H1 (cell line): ENCODE results near the gene CAMKMT. TPM values are rescaled to one million over a fixed set of nuclear protein-coding genes. Genes with fewer than 3 reads are reported as not detected.

ENCODE experiments used
- CTCF ChIA-PET: fragments of 300-600 bp; sonication (Branson Sonifier 250); formaldehyde crosslinking; loops from one replicate; lab custom pipeline; 2021; ENCODE audit not compliant: partially characterized antibody; lab: Charles Lee
- POLR2A ChIA-PET: fragments of 300-600 bp; sonication (Branson Sonifier 250); formaldehyde crosslinking; loops from one replicate; lab custom pipeline; 2021; ENCODE audit warnings: inconsistent platforms; ENCODE audit not compliant: partially characterized antibody; lab: Charles Lee
- DNase-seq, 2 experiments: peaks; one replicate each; pipeline versions ENCODE4 v3.0.0 to v3.0.0-alpha.2; 2010 to 2022; ENCODE audit warnings: low spot score in 2 of 2, low read depth in 1 of 2, mixed read lengths in 1 of 2
- FAIRE-seq: peaks from 2 replicates; lab custom pipeline; 2011; peaks lifted over from hg19 to GRCh38; lab: Jason Lieb, UNC
- H2AFZ ChIP-seq: 2 replicates; pipeline ENCODE4 v1.8.1; 2012; ENCODE audit warnings: low read length, inconsistent platforms
- H2AK5ac ChIP-seq: 2 replicates; pipeline ENCODE4 v1.6.1; 2013; ENCODE audit warnings: low read depth, low read length
- H2BK120ac ChIP-seq: replicated peaks from 2 replicates; pipeline ENCODE3; 2013; ENCODE audit warnings: low read depth, low read length, inconsistent platforms
- H2BK12ac ChIP-seq: 2 replicates; pipeline ENCODE4 v1.6.1; 2013; ENCODE audit warnings: low read depth, low read length
- H2BK15ac ChIP-seq: 2 replicates; pipeline ENCODE4 v1.6.1; 2013; ENCODE audit warnings: low read length
- H2BK20ac ChIP-seq: 2 replicates; pipeline ENCODE4 v1.6.1; 2013; ENCODE audit warnings: low read length
- H2BK5ac ChIP-seq: 2 replicates; pipeline ENCODE4 v1.6.1; 2013; ENCODE audit warnings: low read depth, low read length
- H3K14ac ChIP-seq: 2 replicates; pipeline ENCODE4 v1.6.1; 2013; ENCODE audit warnings: inconsistent platforms; ENCODE audit not compliant: insufficient read length
- H3K18ac ChIP-seq: 2 replicates; pipeline ENCODE4 v1.6.1; 2013; ENCODE audit warnings: low read length; ENCODE audit errors: extremely low read depth
- H3K23ac ChIP-seq: 2 replicates; pipeline ENCODE4 v1.6.1; 2013; ENCODE audit warnings: inconsistent platforms; ENCODE audit not compliant: insufficient read length
- H3K23me2 ChIP-seq: 2 replicates; pipeline ENCODE4 v1.6.1; 2013; ENCODE audit warnings: low read depth, low read length
- H3K27ac ChIP-seq: 2 replicates; pipeline ENCODE4 v1.6.1; 2011; ENCODE audit warnings: low read depth, low read length, inconsistent platforms
- H3K27me3 ChIP-seq, 4 experiments: replicated peaks in 1 of 4; 1 replicate in 1 of 4; 2 replicates in 3 of 4; pipeline versions ENCODE4 v1.6.1 to v1.8.1; 2011 to 2013; ENCODE audit warnings: low read length in 3 of 4, mild to moderate bottlenecking in 3 of 4, inconsistent platforms in 2 of 4, mixed read lengths in 2 of 4, moderate library complexity in 1 of 4; ENCODE audit not compliant: control insufficient read depth in 3 of 4, insufficient read depth in 3 of 4; ENCODE audit errors: extremely low read depth in 1 of 4
- H3K36me3 ChIP-seq, 4 experiments: 2 replicates each; pipeline versions ENCODE4 v1.6.1 to v1.8.1; 2011 to 2013; ENCODE audit warnings: mild to moderate bottlenecking in 4 of 4, low read length in 3 of 4, moderate library complexity in 2 of 4, control low read depth in 1 of 4, inconsistent platforms in 1 of 4; ENCODE audit not compliant: insufficient read depth in 4 of 4, control insufficient read depth in 2 of 4
- H3K4ac ChIP-seq: replicated peaks from 2 replicates; pipeline ENCODE3; 2013; ENCODE audit warnings: low read length, low read depth, mixed read lengths, inconsistent platforms; ENCODE audit not compliant: insufficient read length
- H3K4me1 ChIP-seq, 4 experiments: replicated peaks in 1 of 4; 1 replicate in 1 of 4; 2 replicates in 3 of 4; pipeline versions ENCODE4 v1.6.1 to v1.8.1; 2011 to 2013; ENCODE audit warnings: low read length in 3 of 4, inconsistent platforms in 2 of 4, mixed read lengths in 1 of 4; ENCODE audit not compliant: insufficient read depth in 4 of 4, control insufficient read depth in 3 of 4
- H3K4me2 ChIP-seq, 2 experiments: 2 replicates each; pipeline versions ENCODE4 v1.6.1 to v1.8.1; 2011 to 2013; ENCODE audit warnings: low read depth in 2 of 2, low read length in 2 of 2, control low read depth in 1 of 2, inconsistent platforms in 1 of 2, mild to moderate bottlenecking in 1 of 2; ENCODE audit not compliant: insufficient read depth in 1 of 2
- H3K4me3 ChIP-seq, 4 experiments: fragments of 200-600, 300-600 bp in 1 of 4; sonication (generic), shearing (Covaris generic), sonication (Bioruptor Twin) in 1 of 4; 2 replicates each; pipeline versions ENCODE4 v1.5.1 to v1.8.1; 2011 to 2016; ENCODE audit warnings: low read length in 4 of 4, low read depth in 3 of 4, control low read depth in 2 of 4, inconsistent platforms in 2 of 4, mild to moderate bottlenecking in 2 of 4, mixed read lengths in 1 of 4, moderate library complexity in 1 of 4; ENCODE audit not compliant: insufficient read depth in 2 of 4; ENCODE audit errors: extremely low read depth in 1 of 4
- H3K56ac ChIP-seq: replicated peaks from 2 replicates; pipeline ENCODE3; 2013; ENCODE audit warnings: low read depth, mild to moderate bottlenecking, mixed read lengths, low read length, inconsistent platforms; ENCODE audit not compliant: insufficient read length
- H3K79me1 ChIP-seq: 2 replicates; pipeline ENCODE4 v1.6.1; 2013; ENCODE audit warnings: low read depth, low read length, control low read depth
- H3K79me2 ChIP-seq, 2 experiments: 2 replicates each; pipeline versions ENCODE4 v1.6.1 to v1.8.1; 2012 to 2013; ENCODE audit warnings: low read length in 2 of 2, mild to moderate bottlenecking in 2 of 2, inconsistent platforms in 1 of 2; ENCODE audit not compliant: insufficient read depth in 2 of 2, control insufficient read depth in 1 of 2
- H3K9ac ChIP-seq, 4 experiments: replicated peaks in 1 of 4; 1 replicate in 1 of 4; 2 replicates in 3 of 4; pipeline versions ENCODE4 v1.6.1 to v1.8.1; 2011 to 2013; ENCODE audit warnings: low read depth in 3 of 4, low read length in 3 of 4, control low read depth in 2 of 4, mild to moderate bottlenecking in 2 of 4, moderate library complexity in 2 of 4, inconsistent platforms in 1 of 4; ENCODE audit errors: extremely low read depth in 1 of 4
- H3K9me3 ChIP-seq, 2 experiments: 2 replicates each; pipeline versions ENCODE4 v1.6.1 to v1.8.1; 2012 to 2013; ENCODE audit warnings: mild to moderate bottlenecking in 2 of 2, moderate library complexity in 2 of 2, control low read depth in 1 of 2, inconsistent platforms in 1 of 2, low read depth in 1 of 2, low read length in 1 of 2, mixed read lengths in 1 of 2; ENCODE audit not compliant: insufficient read depth in 2 of 2
- H4K20me1 ChIP-seq, 2 experiments: replicated peaks in 1 of 2; 2 replicates each; pipeline versions ENCODE3 to v1.8.1; 2011 to 2013; ENCODE audit warnings: inconsistent platforms in 2 of 2, low read length in 2 of 2, mild to moderate bottlenecking in 1 of 2; ENCODE audit not compliant: insufficient read depth in 2 of 2, control insufficient read depth in 1 of 2
- H4K5ac ChIP-seq: 2 replicates; pipeline ENCODE4 v1.6.1; 2013; ENCODE audit warnings: low read length, low read depth, mixed read lengths, inconsistent platforms; ENCODE audit not compliant: insufficient read length
- H4K8ac ChIP-seq: 2 replicates; pipeline ENCODE4 v1.8.0; 2013; ENCODE audit warnings: mild to moderate bottlenecking, moderate library complexity, low read length, inconsistent platforms; ENCODE audit not compliant: insufficient read depth; ENCODE audit errors: extremely low read depth
- H4K91ac ChIP-seq: replicated peaks from 2 replicates; pipeline ENCODE3; 2013; ENCODE audit warnings: low read length, mixed read lengths, inconsistent platforms; ENCODE audit not compliant: insufficient read length
- ATF3 ChIP-seq: IDR thresholded peaks from 2 replicates; pipeline ENCODE4 v1.6.1; 2011; ENCODE audit warnings: low read depth, mild to moderate bottlenecking, low read length; ENCODE audit not compliant: insufficient read depth
- SAP30 ChIP-seq: fragments of 300-600 bp; sonication (generic); IDR thresholded peaks from 2 replicates; pipeline ENCODE4 v1.7.1; 2012; ENCODE audit warnings: low read length, moderate library complexity, mild to moderate bottlenecking, inconsistent platforms; ENCODE audit not compliant: insufficient read depth, insufficient replicate concordance
- WGBS, 2 experiments: shearing (Covaris generic) in 1 of 2; methylation state at CpG; one replicate each; pipeline versions ENCODE4 v1.1.6 to v1.1.7; 2013 to 2015; ENCODE audit warnings: low lambda C conversion rate in 2 of 2, mixed read lengths in 2 of 2, inconsistent platforms in 1 of 2, low coverage in 1 of 2, missing lambda C conversion rate in 1 of 2; ENCODE audit not compliant: insufficient replicate concordance in 2 of 2, insufficient coverage in 1 of 2, insufficient read length in 1 of 2; ENCODE audit errors: extremely low coverage in 1 of 2, missing lambda C conversion rate in 1 of 2; 5-methylcytosine and 5-hydroxymethylcytosine counted together
- polyA plus RNA-seq, 7 experiments: library from polyadenylated mRNA; depleted of rRNA in 3 of 7; stranded (reverse) in 5 of 7; unstranded in 2 of 7; fragments of >200 nt in 5 of 7; fragments of 200-250 nt in 2 of 7; gene quantifications; 1 replicate in 5 of 7; 2 replicates in 1 of 7; 4 replicates in 1 of 7; pipeline versions ENCODE4 v1.2.1 to v1.2.3, GENCODE V29; 2011 to 2013; ENCODE audit warnings: missing spikeins in 2 of 7, mixed read lengths in 2 of 7
- total RNA-seq: library from RNA; stranded (reverse); fragmentation: NEBNext Ultra II Directional; extraction: Animal tissue kit (Norgen Biotek cat#: 25700); gene quantifications from 2 replicates; pipeline ENCODE4 v1.2.1, GENCODE V29; 2021

The CAMKMT gene
- total and polyA plus RNA-seq, 2 of the 8 experiments (the other 6 are each of a cell fraction or from before 2014, with no cell fraction given), result 14.7 to 22.4 TPM

- no peak for FAIRE-seq
- CTCF ChIA-PET, result interaction anchor here (0.6 to 1.5 kb wide), 9 partner anchors 9 to 330 kb away, joined by 3 to 5 read pairs (median 3); no protein-coding TSS in a partner anchor
Observed at GRCh38 chr2:44672431-44672830, 310.7 kb downstream of the CAMKMT start.

More at GRCh38 chr2:44672431-44672830, 310.7 kb downstream of the CAMKMT start:
- Histone ChIP-seq H3K4me3 (no peak overlapping the region), H4K5ac (no peak overlapping the region), H4K8ac (no peak overlapping the region), H2BK5ac (no peak overlapping the region), H3K56ac (no peak overlapping the region), H2BK20ac (no peak overlapping the region; the same call in 1 of the 2 replicates), H2BK15ac (no peak overlapping the region), H3K36me3 (no peaks in the 10 kb centered on the region), H4K20me1 (no peaks in the 10 kb centered on the region), H3K79me1 (0 out of 2 replicates have a peak, but pooled peaks cover 2% of the 10 kb centered on the region), H4K91ac (no peak overlapping the region), H2AK5ac (no peak overlapping the region), H3K79me2 (no peaks in the 10 kb centered on the region), H3K4me2 (no peak overlapping the region), H3K4me1 (peaks cover 4 to 14% (median 9%) of the 10 kb centered on the region in 4 experiments; a peak in 6 of 7 replicates), H3K4ac (no peak overlapping the region), H2BK12ac (no peak overlapping the region), H3K27ac (no peak overlapping the region), H3K27me3 (no peaks in the 10 kb centered on the region), H3K14ac (no peak overlapping the region), H3K9me3 (no peaks in the 10 kb centered on the region), H2AFZ (no peak overlapping the region), H3K23me2 (no peaks in the 10 kb centered on the region), H3K23ac (no peak overlapping the region), H3K18ac (no peak overlapping the region), H3K9ac (no peak overlapping the region), H2BK120ac (no peak overlapping the region)
- WGBS, 2 experiments, result 73% methylated on average over 1 of the region's 1 CpG; no CpG with 5 or more reads in 1 of the 2 experiments
- POLR2A ChIA-PET, result interaction anchor here (1.0 kb wide), 1 partner anchor 33 kb away, joined by 4 read pairs; no protein-coding TSS in a partner anchor
- no peak for DNase-seq
- TF ChIP-seq ATF3, result no peak
- TF ChIP-seq SAP30, result no peak
